ENCODE data around the gene PLK5.

DNA sequence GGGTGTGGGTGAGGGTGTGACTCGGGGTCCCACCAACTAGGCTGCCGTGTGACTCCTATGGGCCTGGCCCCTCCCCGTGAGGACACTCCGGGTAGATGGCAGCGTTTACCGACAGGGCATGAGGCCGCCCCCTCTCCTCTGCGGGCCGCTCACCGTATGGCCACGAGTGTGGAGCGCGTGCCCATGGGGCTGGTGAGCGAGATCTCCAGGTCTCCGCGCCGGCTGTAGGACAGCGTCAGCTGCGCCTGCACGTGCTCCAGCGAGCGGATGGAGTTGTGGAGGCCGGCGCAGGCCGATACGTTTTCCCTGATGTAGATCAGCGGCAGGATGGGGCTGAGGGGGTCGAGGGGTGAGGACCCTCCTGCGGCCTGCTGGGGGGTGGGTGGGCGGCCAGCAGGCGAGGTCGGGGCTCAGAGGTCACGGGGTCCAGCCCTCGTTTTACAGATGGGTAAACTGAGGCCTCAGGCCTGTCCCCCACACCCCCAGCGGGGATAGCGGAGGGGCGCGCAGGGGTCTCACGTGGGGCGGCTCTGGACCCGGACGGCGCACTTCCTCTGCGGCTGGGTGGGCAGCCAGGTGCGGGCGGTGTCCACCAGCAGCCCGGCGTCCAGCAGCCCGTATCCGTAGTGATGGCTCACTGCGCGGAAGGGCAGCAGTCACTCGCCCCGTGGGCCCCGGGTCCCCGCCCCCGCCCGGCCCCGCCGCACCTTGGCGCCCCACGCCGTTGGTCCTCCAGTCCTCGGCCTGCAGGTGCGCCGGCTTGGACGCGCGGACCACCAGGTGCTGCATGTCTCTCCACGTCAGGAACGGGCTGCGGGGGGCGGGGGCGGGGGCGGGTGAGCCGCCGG lies 40.5 kb upstream of the PLK5 start:
- TF ChIP-seq ZNF138 (CRISPR knock-in tag; conservative IDR thresholded peaks at IDR 0.05) (no peak), KAT7 (CRISPR knock-in tag; IDR thresholded peaks at IDR 0.05; ENCODE audit: borderline replicate concordance) (no peak), ESRRA (CRISPR knock-in tag; IDR thresholded peaks at IDR 0.05; ENCODE audit: borderline replicate concordance) (no peak)
- TF ChIP-seq, protein P1, sequence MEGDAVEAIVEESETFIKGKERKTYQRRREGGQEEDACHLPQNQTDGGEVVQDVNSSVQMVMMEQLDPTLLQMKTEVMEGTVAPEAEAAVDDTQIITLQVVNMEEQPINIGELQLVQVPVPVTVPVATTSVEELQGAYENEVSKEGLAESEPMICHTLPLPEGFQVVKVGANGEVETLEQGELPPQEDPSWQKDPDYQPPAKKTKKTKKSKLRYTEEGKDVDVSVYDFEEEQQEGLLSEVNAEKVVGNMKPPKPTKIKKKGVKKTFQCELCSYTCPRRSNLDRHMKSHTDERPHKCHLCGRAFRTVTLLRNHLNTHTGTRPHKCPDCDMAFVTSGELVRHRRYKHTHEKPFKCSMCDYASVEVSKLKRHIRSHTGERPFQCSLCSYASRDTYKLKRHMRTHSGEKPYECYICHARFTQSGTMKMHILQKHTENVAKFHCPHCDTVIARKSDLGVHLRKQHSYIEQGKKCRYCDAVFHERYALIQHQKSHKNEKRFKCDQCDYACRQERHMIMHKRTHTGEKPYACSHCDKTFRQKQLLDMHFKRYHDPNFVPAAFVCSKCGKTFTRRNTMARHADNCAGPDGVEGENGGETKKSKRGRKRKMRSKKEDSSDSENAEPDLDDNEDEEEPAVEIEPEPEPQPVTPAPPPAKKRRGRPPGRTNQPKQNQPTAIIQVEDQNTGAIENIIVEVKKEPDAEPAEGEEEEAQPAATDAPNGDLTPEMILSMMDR (IDR thresholded peaks at IDR 0.05), result no peak
- TF ChIP-seq, protein P2, sequence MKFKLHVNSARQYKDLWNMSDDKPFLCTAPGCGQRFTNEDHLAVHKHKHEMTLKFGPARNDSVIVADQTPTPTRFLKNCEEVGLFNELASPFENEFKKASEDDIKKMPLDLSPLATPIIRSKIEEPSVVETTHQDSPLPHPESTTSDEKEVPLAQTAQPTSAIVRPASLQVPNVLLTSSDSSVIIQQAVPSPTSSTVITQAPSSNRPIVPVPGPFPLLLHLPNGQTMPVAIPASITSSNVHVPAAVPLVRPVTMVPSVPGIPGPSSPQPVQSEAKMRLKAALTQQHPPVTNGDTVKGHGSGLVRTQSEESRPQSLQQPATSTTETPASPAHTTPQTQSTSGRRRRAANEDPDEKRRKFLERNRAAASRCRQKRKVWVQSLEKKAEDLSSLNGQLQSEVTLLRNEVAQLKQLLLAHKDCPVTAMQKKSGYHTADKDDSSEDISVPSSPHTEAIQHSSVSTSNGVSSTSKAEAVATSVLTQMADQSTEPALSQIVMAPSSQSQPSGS (CRISPR knock-in tag; IDR thresholded peaks at IDR 0.05; ENCODE audit: borderline replicate concordance, low read depth), result no peak
